Peyer's patch (tissue), 4 donors: ENCODE measurements around the gene VENTX. TPM values are rescaled to one million over a fixed set of nuclear protein-coding genes. Genes with fewer than 3 reads are reported as not detected.
A peak's percentile ranks its signal among the peaks of the same experiment; 100 is the strongest.

Experiments used
- DNase-seq, 3 donors: peaks; one replicate each; pipeline ENCODE4 v3.0.0-alpha.2; 2017 to 2019
- H3K27ac ChIP-seq, 4 donors: fragments of 200-600 bp; sonication (generic); one replicate each; pipeline ENCODE4 v1.5.1; 2016 to 2019
- H3K27me3 ChIP-seq, 2 donors: fragments of 200-600 bp; sonication (generic); one replicate each; pipeline ENCODE4 v1.5.1; 2019
- H3K36me3 ChIP-seq, 3 donors: fragments of 200-600 bp; sonication (generic); one replicate each; pipeline ENCODE4 v1.5.1; 2016 to 2019
- H3K4me1 ChIP-seq, 4 donors: fragments of 200-600 bp; sonication (generic); one replicate each; pipeline ENCODE4 v1.5.1; 2016 to 2019
- H3K4me3 ChIP-seq, 4 donors: fragments of 200-600 bp; sonication (generic); 1 replicate in 3 of 4; 2 replicates in 1 of 4; pipeline ENCODE4 v1.5.1; 2016 to 2019; ENCODE audit warnings: mild to moderate bottlenecking in 1 of 4
- H3K9me3 ChIP-seq, 4 donors: fragments of 200-600 bp; sonication (generic); one replicate each; pipeline ENCODE4 v1.5.1; 2016 to 2019; ENCODE audit warnings: mild to moderate bottlenecking in 1 of 4
- POLR2A ChIP-seq, 2 donors: fragments of 450-650 bp; IDR thresholded peaks; one replicate each; pipeline ENCODE4 v1.5.1; 2017; ENCODE audit warnings: antibody characterized with exemption in 2 of 2, mild to moderate bottlenecking in 2 of 2, moderate library complexity in 2 of 2
- total RNA-seq, 4 donors: library from RNA; depleted of rRNA; stranded (reverse); fragments of >200 nt; gene quantifications; one replicate each; pipeline ENCODE4 v1.1.0, GENCODE V29; 2016
- TF ChIP-seq, protein P1 (sequence below), 6 experiments: fragments of 450-650 bp in 4 of 6; fragments of 200-600 bp in 2 of 6; sonication (generic) in 1 of 6; IDR thresholded peaks; one replicate each; pipeline ENCODE4 v1.5.1; 2017 to 2019; ENCODE audit warnings: antibody characterized with exemption in 6 of 6, mild to moderate bottlenecking in 3 of 6, moderate library complexity in 1 of 6

VENTX gene
- total RNA-seq, 4 donors from 2014 or later, result 0.54 TPM; not detected in 3

DNA sequence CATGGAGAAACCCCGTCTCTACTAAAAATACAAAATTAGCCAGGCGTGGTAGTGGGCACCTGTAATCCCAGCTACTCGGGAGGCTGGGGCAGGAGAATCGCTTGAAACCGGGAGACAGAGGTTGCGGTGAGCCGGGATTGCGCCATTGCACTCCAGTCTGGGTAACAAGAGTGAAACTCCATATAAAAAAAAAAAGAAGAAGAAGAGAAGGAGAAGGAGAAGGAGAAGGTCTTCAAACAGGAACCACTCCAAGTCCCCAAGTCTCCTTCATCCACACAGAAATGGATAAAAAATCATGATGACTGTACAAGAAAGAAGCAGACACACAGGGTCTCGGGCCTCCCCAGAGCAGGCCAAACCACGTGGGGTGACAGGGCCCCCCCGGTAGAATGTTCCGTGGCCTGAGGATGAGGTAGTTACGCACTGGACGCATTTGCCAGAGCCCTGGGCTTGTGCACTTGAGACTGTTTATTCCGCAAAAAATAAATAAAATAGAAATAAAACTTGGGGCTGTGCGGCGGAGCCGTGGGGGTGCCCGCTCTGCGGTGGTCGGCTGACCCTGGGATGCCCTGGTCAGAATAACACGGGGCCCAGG lies 15.8 kb downstream of the VENTX start:
- TF ChIP-seq POLR2A (IDR thresholded peaks at IDR 0.05), result no peak
- TF ChIP-seq, protein P1, sequence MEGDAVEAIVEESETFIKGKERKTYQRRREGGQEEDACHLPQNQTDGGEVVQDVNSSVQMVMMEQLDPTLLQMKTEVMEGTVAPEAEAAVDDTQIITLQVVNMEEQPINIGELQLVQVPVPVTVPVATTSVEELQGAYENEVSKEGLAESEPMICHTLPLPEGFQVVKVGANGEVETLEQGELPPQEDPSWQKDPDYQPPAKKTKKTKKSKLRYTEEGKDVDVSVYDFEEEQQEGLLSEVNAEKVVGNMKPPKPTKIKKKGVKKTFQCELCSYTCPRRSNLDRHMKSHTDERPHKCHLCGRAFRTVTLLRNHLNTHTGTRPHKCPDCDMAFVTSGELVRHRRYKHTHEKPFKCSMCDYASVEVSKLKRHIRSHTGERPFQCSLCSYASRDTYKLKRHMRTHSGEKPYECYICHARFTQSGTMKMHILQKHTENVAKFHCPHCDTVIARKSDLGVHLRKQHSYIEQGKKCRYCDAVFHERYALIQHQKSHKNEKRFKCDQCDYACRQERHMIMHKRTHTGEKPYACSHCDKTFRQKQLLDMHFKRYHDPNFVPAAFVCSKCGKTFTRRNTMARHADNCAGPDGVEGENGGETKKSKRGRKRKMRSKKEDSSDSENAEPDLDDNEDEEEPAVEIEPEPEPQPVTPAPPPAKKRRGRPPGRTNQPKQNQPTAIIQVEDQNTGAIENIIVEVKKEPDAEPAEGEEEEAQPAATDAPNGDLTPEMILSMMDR (IDR thresholded peaks at IDR 0.05), result no peak
- Histone ChIP-seq H3K4me1 (peaks cover 7 to 16% (median 15%) of the 10 kb centered on the region in 4 donors), H3K27me3 (no peaks in the 10 kb centered on the region), H3K27ac (no peak overlapping the region), H3K9me3 (no peaks in the 10 kb centered on the region), H3K4me3 (no peak overlapping the region), H3K36me3 (no peaks in the 10 kb centered on the region)
- DNase-seq, result no peak

DNA sequence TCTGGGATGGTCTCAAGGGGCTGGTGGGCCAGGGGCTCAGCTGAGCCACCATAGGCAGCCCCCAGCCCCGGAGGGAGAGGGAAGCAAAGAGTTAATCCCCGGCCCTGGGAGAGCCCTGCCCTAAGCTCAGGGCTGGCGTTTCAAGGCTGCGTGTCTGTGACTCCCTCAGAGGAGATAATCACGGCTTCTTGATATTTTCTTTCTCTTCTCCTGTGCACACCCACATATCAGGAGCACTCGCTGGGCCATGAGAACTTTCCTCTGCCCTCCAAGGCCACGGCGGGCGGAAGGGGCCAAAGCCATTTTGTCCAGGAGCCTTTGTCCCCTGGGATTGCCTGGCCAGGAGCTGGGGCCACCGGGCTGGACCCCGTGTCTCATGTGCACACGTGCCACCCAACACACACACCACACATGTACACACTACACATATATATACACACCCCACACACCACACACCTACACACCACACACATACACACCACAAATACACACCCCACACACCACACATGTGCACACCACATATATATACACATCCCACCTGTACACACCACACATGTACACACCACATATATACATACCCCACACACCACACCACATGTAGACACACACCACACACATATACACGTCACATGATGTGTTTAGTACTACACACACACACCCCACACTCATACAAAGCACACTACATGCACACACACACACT lies 16.9 kb downstream of the VENTX start:
- DNase-seq, result no peak
- Histone ChIP-seq H3K36me3 (no peaks in the 10 kb centered on the region), H3K4me3 (no peak overlapping the region), H3K27ac (no peak overlapping the region), H3K9me3 (no peaks in the 10 kb centered on the region), H3K4me1 (peaks cover 7 to 27% (median 26%) of the 10 kb centered on the region in 4 donors), H3K27me3 (no peaks in the 10 kb centered on the region)
- TF ChIP-seq, protein P1 (IDR thresholded peaks at IDR 0.05), result no peak
- no peak for TF ChIP-seq POLR2A (IDR thresholded peaks at IDR 0.05)

DNA sequence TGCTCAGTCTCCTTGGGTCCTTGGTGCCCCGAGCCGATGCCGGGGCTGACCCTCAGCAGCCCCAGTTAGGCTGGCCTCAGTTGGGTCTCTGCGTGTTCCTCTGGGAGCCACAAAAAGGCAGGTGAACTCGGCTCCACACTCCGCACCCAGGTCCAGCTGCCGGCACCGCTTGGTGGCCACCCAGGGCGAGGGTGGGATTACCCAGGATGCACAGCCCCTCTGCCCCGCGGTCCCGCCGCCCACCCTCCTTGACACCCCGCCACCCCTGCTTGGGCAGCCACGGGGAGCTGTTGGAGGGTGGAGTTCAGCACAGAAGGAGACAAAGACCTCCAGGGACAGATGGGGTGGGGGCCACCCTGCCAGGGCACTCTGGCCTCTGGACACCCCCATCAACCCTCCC lies 17.7 kb downstream of the VENTX start:
- no peak overlapping the region for H3K27ac ChIP-seq
- no peaks in the 10 kb centered on the region for H3K9me3 ChIP-seq
- no peak for DNase-seq
- H3K4me1 ChIP-seq, result peaks cover 7 to 32% (median 26%) of the 10 kb centered on the region in 4 donors
- TF ChIP-seq, protein P1 (IDR thresholded peaks at IDR 0.05), result no peak
- no peak for TF ChIP-seq POLR2A (IDR thresholded peaks at IDR 0.05)
- H3K27me3 ChIP-seq, result no peaks in the 10 kb centered on the region
- H3K4me3 ChIP-seq, result no peak overlapping the region
- no peaks in the 10 kb centered on the region for H3K36me3 ChIP-seq

DNA sequence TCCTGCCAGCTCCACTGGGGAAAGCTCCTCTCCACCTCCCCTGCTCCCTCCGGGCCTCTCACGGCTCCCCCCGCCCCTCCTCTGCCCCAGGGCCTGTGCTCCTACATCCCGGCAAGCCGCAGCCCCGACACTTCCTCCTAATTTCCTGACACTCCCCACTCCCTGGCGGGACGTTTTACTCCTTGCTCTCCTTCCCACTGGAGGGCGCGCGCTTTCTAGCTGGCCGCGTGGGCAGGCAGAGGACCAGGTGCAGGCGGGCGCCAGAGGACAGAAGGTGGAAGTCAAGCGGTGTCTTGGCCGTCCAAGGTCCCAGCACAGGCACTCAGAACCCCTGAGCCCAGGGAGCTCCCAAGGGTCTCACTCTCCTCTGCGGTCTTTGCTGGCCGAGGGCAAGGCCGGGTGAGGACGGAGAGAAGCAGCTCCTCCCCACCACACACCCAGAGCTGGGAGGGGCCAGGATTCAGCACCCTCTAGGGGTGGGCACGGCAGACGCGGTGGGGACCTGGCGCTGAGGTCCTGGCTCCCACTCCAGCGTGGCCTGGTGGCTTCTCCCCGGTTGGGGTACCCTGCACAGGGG lies 19.9 kb downstream of the VENTX start:
- no peaks in the 10 kb centered on the region for H3K36me3 ChIP-seq
- peaks cover 7 to 47% (median 29%) of the 10 kb centered on the region in 4 donors for H3K4me1 ChIP-seq
- peak overlapping the region in 3 of 4 donors; percentile 22 to 39 (median 30) for H3K4me3 ChIP-seq
- H3K27ac ChIP-seq, result peak overlapping the region; percentile 30 to 66 (median 56)
- H3K9me3 ChIP-seq, result no peaks in the 10 kb centered on the region
- no peaks in the 10 kb centered on the region for H3K27me3 ChIP-seq
- peak; percentile 73 to 87 (median 84) for DNase-seq
- no peak for TF ChIP-seq POLR2A (IDR thresholded peaks at IDR 0.05)
- TF ChIP-seq, protein P1 (IDR thresholded peaks at IDR 0.05), result peak in 4 of 6 experiments; percentile 25 to 49 (median 37)

- H3K4me3 ChIP-seq, result peak overlapping the region in 1 of 4 donors; percentile 22
- no peak for TF ChIP-seq POLR2A (IDR thresholded peaks at IDR 0.05)
- TF ChIP-seq, protein P1 (IDR thresholded peaks at IDR 0.05), result no peak
- H3K36me3 ChIP-seq, result no peaks in the 10 kb centered on the region
- peak in 2 of 3 donors; percentile 43 to 69 for DNase-seq
- H3K27me3 ChIP-seq, result no peaks in the 10 kb centered on the region
- H3K27ac ChIP-seq, result peak overlapping the region; percentile 30 to 66 (median 56)
- peaks cover 7 to 52% (median 29%) of the 10 kb centered on the region in 4 donors for H3K4me1 ChIP-seq
- H3K9me3 ChIP-seq, result no peaks in the 10 kb centered on the region
Observed at GRCh38 chr10:133258066-133258817, 20.6 kb downstream of the VENTX start.
